HEK293 (cell line): Measurements from ENCODE around the gene MOK.

Experiments
- CTCF ChIA-PET: fragments of 350-600 bp; formaldehyde crosslinking; extraction: SDS; loops from one replicate; lab custom pipeline; 2021; ENCODE audit warnings: antibody characterized with exemption; lab: Yijun Ruan, JAX
- POLR2A ChIA-PET: fragments of 300-600 bp; formaldehyde crosslinking; extraction: SDS; loops from one replicate; lab custom pipeline; 2020; ENCODE audit warnings: antibody characterized with exemption, inconsistent platforms; lab: Yijun Ruan, JAX
- H3K27ac ChIP-seq: fragments of 200-500 bp; sonication (Bioruptor generic); 2 replicates; pipeline ENCODE4 v1.5.1; 2014; ENCODE audit warnings: low read depth, low read length, control low read depth, inconsistent platforms; ENCODE audit errors: extremely low read depth
- H3K36me3 ChIP-seq, 2 experiments: fragments of 200-500 bp in 1 of 2; sonication (Bioruptor generic) in 1 of 2; 1 replicate in 1 of 2; 2 replicates in 1 of 2; pipeline ENCODE4 v1.5.1; 2014 to 2017; ENCODE audit warnings: inconsistent platforms in 2 of 2, low read length in 2 of 2; ENCODE audit not compliant: control insufficient read depth in 2 of 2, insufficient read depth in 1 of 2
- H3K4me1 ChIP-seq: fragments of 200-500 bp; sonication (Bioruptor generic); 2 replicates; pipeline ENCODE4 v1.5.1; 2014; ENCODE audit warnings: mild to moderate bottlenecking, low read length, inconsistent platforms; ENCODE audit not compliant: control insufficient read depth, insufficient read depth
- H3K4me3 ChIP-seq: 2 replicates; pipeline ENCODE4 v1.5.1; 2011; ENCODE audit warnings: low read depth, mild to moderate bottlenecking, control low read depth, low read length, moderate library complexity
- H3K9me3 ChIP-seq: fragments of 200-500 bp; sonication (Bioruptor generic); 2 replicates; pipeline ENCODE4 v1.5.1; 2014; ENCODE audit warnings: low read depth, low read length, inconsistent platforms; ENCODE audit not compliant: control insufficient read depth, insufficient read depth
- EGR2 ChIP-seq: fragments of 450-650 bp; formaldehyde crosslinking; IDR thresholded peaks from 2 replicates; pipeline ENCODE4 v1.5.1; 2016; ENCODE audit warnings: low read depth, missing biosample characterization, missing genetic modification characterization
- GLIS1 ChIP-seq: fragments of 450-650 bp; formaldehyde crosslinking; IDR thresholded peaks from 2 replicates; pipeline ENCODE4 v1.5.1; 2016; ENCODE audit warnings: missing biosample characterization, missing genetic modification characterization
- MZF1 ChIP-seq: fragments of 450-650 bp; formaldehyde crosslinking; IDR thresholded peaks from 2 replicates; pipeline ENCODE4 v1.5.1; 2017; ENCODE audit warnings: missing biosample characterization, missing genetic modification characterization, borderline replicate concordance
- REST ChIP-seq: fragments of 450-650 bp; formaldehyde crosslinking; IDR thresholded peaks from 2 replicates; pipeline ENCODE4 v1.5.1; 2016; ENCODE audit warnings: missing biosample characterization, missing genetic modification characterization
- SP2 ChIP-seq: fragments of 450-650 bp; formaldehyde crosslinking; IDR thresholded peaks from 2 replicates; pipeline ENCODE4 v1.5.1; 2016; ENCODE audit warnings: missing biosample characterization, missing genetic modification characterization
- ZBTB26 ChIP-seq: fragments of 450-650 bp; formaldehyde crosslinking; optimal IDR thresholded peaks from 2 replicates; pipeline ENCODE3; 2016; ENCODE audit warnings: missing biosample characterization, mild to moderate bottlenecking, missing genetic modification characterization
- ZBTB7A ChIP-seq: fragments of 450-650 bp; formaldehyde crosslinking; IDR thresholded peaks from 2 replicates; pipeline ENCODE4 v1.5.1; 2016; ENCODE audit warnings: low read depth, missing biosample characterization, missing genetic modification characterization
- ZIC2 ChIP-seq: fragments of 450-650 bp; formaldehyde crosslinking; IDR thresholded peaks from 2 replicates; pipeline ENCODE4 v1.5.1; 2016; ENCODE audit warnings: missing biosample characterization, missing genetic modification characterization
- ZNF23 ChIP-seq: fragments of 450-650 bp; formaldehyde crosslinking; IDR thresholded peaks from 2 replicates; pipeline ENCODE4 v1.5.1; 2016; ENCODE audit warnings: missing biosample characterization, missing genetic modification characterization, borderline replicate concordance
- ZNF341 ChIP-seq: fragments of 450-650 bp; formaldehyde crosslinking; IDR thresholded peaks from 2 replicates; pipeline ENCODE4; 2016; ENCODE audit warnings: low read depth, missing biosample characterization, missing genetic modification characterization
- ZNF621 ChIP-seq: fragments of 450-650 bp; formaldehyde crosslinking; IDR thresholded peaks from 2 replicates; pipeline ENCODE4 v1.5.1; 2017; ENCODE audit warnings: missing biosample characterization, missing genetic modification characterization
- ZNF677 ChIP-seq: fragments of 450-650 bp; IDR thresholded peaks from 2 replicates; pipeline ENCODE4 v1.5.0; 2018; ENCODE audit warnings: missing biosample characterization, mild to moderate bottlenecking, missing genetic modification characterization, moderate library complexity
- ZNF701 ChIP-seq: fragments of 450-650 bp; formaldehyde crosslinking; IDR thresholded peaks from 2 replicates; pipeline ENCODE4 v1.5.1; 2016; ENCODE audit warnings: missing biosample characterization, missing genetic modification characterization
- ZNF777 ChIP-seq: fragments of 450-650 bp; formaldehyde crosslinking; IDR thresholded peaks from 2 replicates; pipeline ENCODE4 v1.5.1; 2017; ENCODE audit warnings: missing biosample characterization, missing genetic modification characterization, borderline replicate concordance
- TF ChIP-seq, protein P1 (sequence below): fragments of 450-650 bp; formaldehyde crosslinking; IDR thresholded peaks from 2 replicates; pipeline ENCODE4 v1.5.1; 2017; ENCODE audit warnings: missing biosample characterization, missing genetic modification characterization
- TF ChIP-seq, protein P2 (sequence below): fragments of 450-650 bp; formaldehyde crosslinking; IDR thresholded peaks from 2 replicates; pipeline ENCODE4 v1.5.1; 2016; ENCODE audit warnings: missing biosample characterization, missing genetic modification characterization

MOK gene

DNA sequence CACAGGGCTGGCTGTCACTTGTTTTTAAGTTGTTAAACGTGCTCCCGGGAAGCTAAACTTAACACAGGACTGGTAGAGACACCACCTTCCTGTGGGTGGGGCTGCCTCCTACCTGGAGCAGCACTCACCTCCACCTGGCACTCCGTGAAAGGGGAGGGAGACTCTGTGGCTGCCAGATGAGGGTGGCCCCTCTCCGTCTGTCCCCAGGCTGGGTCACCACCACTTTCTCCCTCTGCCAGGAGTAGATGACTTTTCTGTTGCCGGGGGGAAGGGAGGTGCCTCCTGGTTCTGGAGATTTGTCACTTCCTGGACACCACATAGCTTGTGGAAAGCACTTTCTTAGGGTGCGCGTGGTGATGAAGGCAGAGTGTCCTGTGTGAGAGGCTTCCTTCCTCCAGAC is 83.9 kb downstream of the MOK start:
- no peak overlapping the region for H3K4me3 ChIP-seq
- 0 out of 2 replicates have a peak, but pooled peaks have one; percentile 22 for TF ChIP-seq GLIS1 (tag by site-specific recombination)
- no peak for TF ChIP-seq MZF1 (tag by site-specific recombination)
- no peak for TF ChIP-seq EGR2
- TF ChIP-seq, all 188 proteins: peak for 1
- Histone ChIP-seq H3K27ac (no peak overlapping the region), H3K36me3 (peaks cover 0 to 8% of the 10 kb centered on the region in 2 experiments; a peak in 2 of 3 replicates), H3K4me1 (no peaks in the 10 kb centered on the region), H3K9me3 (no peaks in the 10 kb centered on the region)
- POLR2A ChIA-PET, result no interaction called here
- CTCF ChIA-PET, result no interaction called here

- H3K27ac ChIP-seq, result no peak overlapping the region
- POLR2A ChIA-PET, result no interaction called here
- H3K36me3 ChIP-seq, result peaks cover 0 to 8% of the 10 kb centered on the region in 2 experiments; a peak in 2 of 3 replicates
- TF ChIP-seq MZF1 (tag by site-specific recombination) (no peak), ZNF23 (tag by site-specific recombination) (no peak), ZNF341 (tag by site-specific recombination) (no peak), ZBTB26 (no peak), ZNF777 (tag by site-specific recombination) (no peak)
- TF ChIP-seq, protein P1, sequence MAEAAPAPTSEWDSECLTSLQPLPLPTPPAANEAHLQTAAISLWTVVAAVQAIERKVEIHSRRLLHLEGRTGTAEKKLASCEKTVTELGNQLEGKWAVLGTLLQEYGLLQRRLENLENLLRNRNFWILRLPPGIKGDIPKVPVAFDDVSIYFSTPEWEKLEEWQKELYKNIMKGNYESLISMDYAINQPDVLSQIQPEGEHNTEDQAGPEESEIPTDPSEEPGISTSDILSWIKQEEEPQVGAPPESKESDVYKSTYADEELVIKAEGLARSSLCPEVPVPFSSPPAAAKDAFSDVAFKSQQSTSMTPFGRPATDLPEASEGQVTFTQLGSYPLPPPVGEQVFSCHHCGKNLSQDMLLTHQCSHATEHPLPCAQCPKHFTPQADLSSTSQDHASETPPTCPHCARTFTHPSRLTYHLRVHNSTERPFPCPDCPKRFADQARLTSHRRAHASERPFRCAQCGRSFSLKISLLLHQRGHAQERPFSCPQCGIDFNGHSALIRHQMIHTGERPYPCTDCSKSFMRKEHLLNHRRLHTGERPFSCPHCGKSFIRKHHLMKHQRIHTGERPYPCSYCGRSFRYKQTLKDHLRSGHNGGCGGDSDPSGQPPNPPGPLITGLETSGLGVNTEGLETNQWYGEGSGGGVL (tag by site-specific recombination), result no peak
- no peak overlapping the region for H3K4me3 ChIP-seq
- H3K4me1 ChIP-seq, result no peaks in the 10 kb centered on the region
- CTCF ChIA-PET, result no interaction called here
- H3K9me3 ChIP-seq, result no peaks in the 10 kb centered on the region
Measured at GRCh38 chr14:102220031-102220430, 84.9 kb downstream of the MOK start.

GRCh38 chr14:102219316-102219715 is 85.6 kb downstream of the MOK start:
- Histone ChIP-seq H3K9me3 (no peaks in the 10 kb centered on the region), H3K27ac (no peak overlapping the region), H3K4me3 (no peak overlapping the region), H3K4me1 (no peaks in the 10 kb centered on the region), H3K36me3 (peaks cover 0 to 3% of the 10 kb centered on the region in 2 experiments; a peak in 1 of 3 replicates)
- ChIA-PET CTCF (no interaction called here), POLR2A (no interaction called here)
- TF ChIP-seq SP2 (tag by site-specific recombination) (no peak), ZBTB7A (tag by site-specific recombination) (no peak), REST (tag by site-specific recombination) (no peak), ZNF621 (no peak), ZIC2 (tag by site-specific recombination) (peak; percentile 29; the same call in 1 of the 2 replicates), ZNF701 (no peak), ZNF677 (no peak)
- TF ChIP-seq, protein P2, sequence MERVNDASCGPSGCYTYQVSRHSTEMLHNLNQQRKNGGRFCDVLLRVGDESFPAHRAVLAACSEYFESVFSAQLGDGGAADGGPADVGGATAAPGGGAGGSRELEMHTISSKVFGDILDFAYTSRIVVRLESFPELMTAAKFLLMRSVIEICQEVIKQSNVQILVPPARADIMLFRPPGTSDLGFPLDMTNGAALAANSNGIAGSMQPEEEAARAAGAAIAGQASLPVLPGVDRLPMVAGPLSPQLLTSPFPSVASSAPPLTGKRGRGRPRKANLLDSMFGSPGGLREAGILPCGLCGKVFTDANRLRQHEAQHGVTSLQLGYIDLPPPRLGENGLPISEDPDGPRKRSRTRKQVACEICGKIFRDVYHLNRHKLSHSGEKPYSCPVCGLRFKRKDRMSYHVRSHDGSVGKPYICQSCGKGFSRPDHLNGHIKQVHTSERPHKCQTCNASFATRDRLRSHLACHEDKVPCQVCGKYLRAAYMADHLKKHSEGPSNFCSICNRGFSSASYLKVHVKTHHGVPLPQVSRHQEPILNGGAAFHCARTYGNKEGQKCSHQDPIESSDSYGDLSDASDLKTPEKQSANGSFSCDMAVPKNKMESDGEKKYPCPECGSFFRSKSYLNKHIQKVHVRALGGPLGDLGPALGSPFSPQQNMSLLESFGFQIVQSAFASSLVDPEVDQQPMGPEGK (tag by site-specific recombination), result no peak
